Measurements from ENCODE around the gene ABO. TPM values are rescaled to one million over a fixed set of nuclear protein-coding genes. Genes with fewer than 3 reads are reported as not detected.

ABO gene
- total RNA-seq, 2 donors from 2014 or later = 0.14 to 0.21 TPM

DNA sequence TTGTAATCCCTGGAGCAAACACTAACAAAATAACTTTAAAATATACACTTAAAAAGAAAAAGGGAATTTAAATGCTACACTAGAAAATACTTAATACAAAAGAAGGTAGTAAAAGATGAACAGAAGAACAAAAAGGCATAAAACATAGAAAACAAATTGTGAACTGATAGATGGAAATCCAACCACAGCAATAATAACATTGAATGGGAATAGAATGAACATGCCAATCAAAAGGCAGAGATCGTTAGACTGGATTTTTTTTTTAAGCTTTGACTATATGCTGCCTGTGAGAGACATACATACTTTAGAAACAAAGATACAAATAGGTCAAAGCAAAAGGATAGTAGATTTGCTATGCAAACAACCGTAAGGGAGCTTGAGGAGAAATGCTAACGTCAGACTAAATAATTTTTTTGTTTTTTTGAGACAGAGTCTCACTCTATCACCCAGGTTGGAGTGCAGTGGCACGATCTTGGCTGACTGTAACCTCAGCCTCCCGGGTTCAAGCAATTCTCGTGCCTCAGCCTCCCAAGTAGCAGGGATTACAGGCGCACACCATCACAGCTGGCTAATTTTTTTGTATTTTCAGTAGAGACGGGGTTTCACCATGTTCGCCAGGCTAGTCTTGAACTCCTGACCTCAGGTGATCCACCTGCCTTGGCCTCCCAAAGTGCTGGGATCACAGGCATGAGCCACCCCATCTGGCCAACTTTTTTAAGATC, 6.5 kb downstream of the ABO start:
- no peaks in the 10 kb centered on the region for H3K9me3 ChIP-seq
- DNase-seq (ENCODE audit: low spot score) = no peak
- no peak for ATAC-seq (ENCODE audit: insufficient number of reproducible peaks, low FRiP score, low read depth)
- H3K27me3 ChIP-seq (replicated peaks; ENCODE audit: insufficient read depth) = no peaks in the 10 kb centered on the region
- H3K36me3 ChIP-seq = no peaks in the 10 kb centered on the region
- no peak overlapping the region for H3K27ac ChIP-seq
- H3K4me3 ChIP-seq = no peak overlapping the region
- TF ChIP-seq, protein P1, sequence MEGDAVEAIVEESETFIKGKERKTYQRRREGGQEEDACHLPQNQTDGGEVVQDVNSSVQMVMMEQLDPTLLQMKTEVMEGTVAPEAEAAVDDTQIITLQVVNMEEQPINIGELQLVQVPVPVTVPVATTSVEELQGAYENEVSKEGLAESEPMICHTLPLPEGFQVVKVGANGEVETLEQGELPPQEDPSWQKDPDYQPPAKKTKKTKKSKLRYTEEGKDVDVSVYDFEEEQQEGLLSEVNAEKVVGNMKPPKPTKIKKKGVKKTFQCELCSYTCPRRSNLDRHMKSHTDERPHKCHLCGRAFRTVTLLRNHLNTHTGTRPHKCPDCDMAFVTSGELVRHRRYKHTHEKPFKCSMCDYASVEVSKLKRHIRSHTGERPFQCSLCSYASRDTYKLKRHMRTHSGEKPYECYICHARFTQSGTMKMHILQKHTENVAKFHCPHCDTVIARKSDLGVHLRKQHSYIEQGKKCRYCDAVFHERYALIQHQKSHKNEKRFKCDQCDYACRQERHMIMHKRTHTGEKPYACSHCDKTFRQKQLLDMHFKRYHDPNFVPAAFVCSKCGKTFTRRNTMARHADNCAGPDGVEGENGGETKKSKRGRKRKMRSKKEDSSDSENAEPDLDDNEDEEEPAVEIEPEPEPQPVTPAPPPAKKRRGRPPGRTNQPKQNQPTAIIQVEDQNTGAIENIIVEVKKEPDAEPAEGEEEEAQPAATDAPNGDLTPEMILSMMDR (IDR thresholded peaks at IDR 0.05) = no peak
- H3K4me1 ChIP-seq (ENCODE audit: control insufficient read depth in 1 of 2, low read depth in 2 of 2) = no peaks in the 10 kb centered on the region

DNA sequence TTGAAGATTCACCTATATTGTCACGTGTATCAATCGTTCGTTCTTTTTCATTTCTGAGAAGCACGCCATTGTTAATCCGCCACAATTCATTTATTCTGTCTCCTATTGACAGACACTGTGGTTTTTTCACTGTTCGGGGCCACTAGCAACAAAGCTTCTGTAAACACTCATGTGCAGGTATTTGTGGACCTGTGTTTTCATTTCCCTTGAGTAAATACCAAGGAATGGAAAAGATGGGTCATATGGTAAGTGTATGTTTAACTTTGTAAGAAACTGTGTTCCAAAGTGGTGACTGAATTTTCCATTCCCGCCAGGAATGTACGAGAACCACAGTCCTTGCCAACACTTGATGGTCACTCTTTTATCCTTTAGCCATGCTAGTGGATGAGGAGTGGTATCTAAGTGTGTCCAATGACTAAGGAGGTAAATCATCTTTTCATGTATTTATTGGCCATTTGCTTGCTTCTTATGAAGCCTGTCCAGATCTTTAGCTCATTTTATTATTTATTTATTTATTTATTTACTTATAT, 10.7 kb downstream of the ABO start:
- Histone ChIP-seq H3K4me3 (no peak overlapping the region), H3K27ac (no peak overlapping the region), H3K4me1 (ENCODE audit: control insufficient read depth in 1 of 2, low read depth in 2 of 2) (no peaks in the 10 kb centered on the region), H3K9me3 (no peaks in the 10 kb centered on the region), H3K27me3 (replicated peaks; ENCODE audit: insufficient read depth) (no peaks in the 10 kb centered on the region), H3K36me3 (no peaks in the 10 kb centered on the region)
- DNase-seq (ENCODE audit: low spot score) (no peak), ATAC-seq (ENCODE audit: insufficient number of reproducible peaks, low FRiP score, low read depth) (no peak)
- TF ChIP-seq, protein P1 (IDR thresholded peaks at IDR 0.05) = no peak

DNA sequence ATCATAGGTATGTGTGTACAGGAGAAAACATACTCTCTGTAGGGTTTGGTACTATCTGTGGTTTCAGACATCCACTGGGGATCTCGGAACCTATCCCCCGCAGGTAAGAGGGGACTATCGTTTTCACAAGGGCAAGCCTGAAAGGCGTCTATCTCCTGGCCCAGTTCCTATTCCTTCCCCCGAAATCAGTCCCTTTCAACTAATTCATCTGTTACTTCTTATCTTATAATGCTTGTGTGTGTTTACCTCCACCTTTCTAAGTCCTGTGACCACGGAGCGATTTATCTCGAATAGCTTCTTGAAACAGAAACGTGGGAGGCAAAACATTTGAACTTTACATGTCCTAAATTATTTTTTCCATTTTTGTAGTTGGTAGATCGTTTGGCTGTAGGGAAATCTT, 11.4 kb downstream of the ABO start:
- TF ChIP-seq, protein P1 (IDR thresholded peaks at IDR 0.05) = no peak
- no peaks in the 10 kb centered on the region for H3K27me3 ChIP-seq (replicated peaks; ENCODE audit: insufficient read depth)
- no peaks in the 10 kb centered on the region for H3K4me1 ChIP-seq (ENCODE audit: control insufficient read depth in 1 of 2, low read depth in 2 of 2)

DNA sequence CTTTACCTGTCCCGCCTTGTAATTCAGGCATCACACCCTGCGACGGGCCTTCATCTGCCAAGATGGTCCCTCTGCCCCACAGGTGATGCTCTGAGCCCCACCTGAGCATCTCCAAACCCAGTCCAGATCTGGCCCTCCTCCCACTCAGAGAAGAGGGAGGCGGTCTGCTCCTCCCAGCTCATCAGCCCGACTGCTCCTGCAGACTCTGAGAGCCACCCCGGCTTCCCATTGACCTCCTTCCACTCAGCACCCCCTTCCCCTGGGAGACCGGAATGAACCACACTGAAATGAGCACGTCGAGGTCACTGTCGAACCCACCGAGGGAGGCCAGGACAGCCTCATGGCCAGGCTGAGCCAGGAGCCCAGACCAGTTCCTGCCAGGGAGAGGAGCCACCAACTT, 12.8 kb downstream of the ABO start:
- ATAC-seq (ENCODE audit: insufficient number of reproducible peaks, low FRiP score, low read depth) (no peak), DNase-seq (ENCODE audit: low spot score) (no peak)
- Histone ChIP-seq H3K4me3 (no peak overlapping the region), H3K4me1 (ENCODE audit: control insufficient read depth in 1 of 2, low read depth in 2 of 2) (no peaks in the 10 kb centered on the region), H3K27me3 (replicated peaks; ENCODE audit: insufficient read depth) (no peaks in the 10 kb centered on the region), H3K9me3 (no peaks in the 10 kb centered on the region), H3K36me3 (no peaks in the 10 kb centered on the region), H3K27ac (no peak overlapping the region)
- TF ChIP-seq, protein P1 (IDR thresholded peaks at IDR 0.05) = no peak

More for the DNA sequence above, 11.4 kb downstream of the ABO start:
- Histone ChIP-seq H3K27ac (no peak overlapping the region), H3K4me3 (no peak overlapping the region), H3K9me3 (no peaks in the 10 kb centered on the region), H3K36me3 (no peaks in the 10 kb centered on the region)
- ATAC-seq (ENCODE audit: insufficient number of reproducible peaks, low FRiP score, low read depth) = no peak
- DNase-seq (ENCODE audit: low spot score) = no peak

DNA sequence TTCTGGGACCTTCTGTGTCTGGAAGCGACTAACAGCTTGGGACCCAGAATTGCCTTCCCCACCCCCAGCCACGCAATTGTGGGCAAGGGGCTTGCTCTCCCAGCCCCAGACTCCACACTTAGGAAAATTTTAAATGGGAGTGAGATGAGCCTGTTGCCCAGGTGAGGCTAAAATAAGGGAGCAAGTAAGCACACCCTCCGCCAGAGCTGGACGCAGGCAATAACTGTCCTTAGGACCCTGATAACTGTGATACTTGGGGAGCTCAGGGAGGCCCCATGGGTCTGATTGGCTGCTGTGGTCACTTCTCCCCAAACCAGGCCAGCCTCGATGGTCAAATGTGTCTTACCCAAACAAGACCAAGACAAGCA, 13.3 kb downstream of the ABO start:
- TF ChIP-seq, protein P1 (IDR thresholded peaks at IDR 0.05) = no peak
- no peak overlapping the region for H3K4me3 ChIP-seq
- H3K36me3 ChIP-seq = no peaks in the 10 kb centered on the region
- H3K9me3 ChIP-seq = no peaks in the 10 kb centered on the region
- no peaks in the 10 kb centered on the region for H3K27me3 ChIP-seq (replicated peaks; ENCODE audit: insufficient read depth)
- H3K27ac ChIP-seq = no peak overlapping the region
- ATAC-seq (ENCODE audit: insufficient number of reproducible peaks, low FRiP score, low read depth) (no peak), DNase-seq (ENCODE audit: low spot score) (no peak)
- H3K4me1 ChIP-seq (ENCODE audit: control insufficient read depth in 1 of 2, low read depth in 2 of 2) = no peaks in the 10 kb centered on the region
